OCI-M1 (cell line): ENCODE results near the gene SEMA6A.

Source experiments
- DNase-seq: peaks from one replicate; lab custom pipeline; 2025; lab: John Stamatoyannopoulos, UW

Gene SEMA6A

DNA sequence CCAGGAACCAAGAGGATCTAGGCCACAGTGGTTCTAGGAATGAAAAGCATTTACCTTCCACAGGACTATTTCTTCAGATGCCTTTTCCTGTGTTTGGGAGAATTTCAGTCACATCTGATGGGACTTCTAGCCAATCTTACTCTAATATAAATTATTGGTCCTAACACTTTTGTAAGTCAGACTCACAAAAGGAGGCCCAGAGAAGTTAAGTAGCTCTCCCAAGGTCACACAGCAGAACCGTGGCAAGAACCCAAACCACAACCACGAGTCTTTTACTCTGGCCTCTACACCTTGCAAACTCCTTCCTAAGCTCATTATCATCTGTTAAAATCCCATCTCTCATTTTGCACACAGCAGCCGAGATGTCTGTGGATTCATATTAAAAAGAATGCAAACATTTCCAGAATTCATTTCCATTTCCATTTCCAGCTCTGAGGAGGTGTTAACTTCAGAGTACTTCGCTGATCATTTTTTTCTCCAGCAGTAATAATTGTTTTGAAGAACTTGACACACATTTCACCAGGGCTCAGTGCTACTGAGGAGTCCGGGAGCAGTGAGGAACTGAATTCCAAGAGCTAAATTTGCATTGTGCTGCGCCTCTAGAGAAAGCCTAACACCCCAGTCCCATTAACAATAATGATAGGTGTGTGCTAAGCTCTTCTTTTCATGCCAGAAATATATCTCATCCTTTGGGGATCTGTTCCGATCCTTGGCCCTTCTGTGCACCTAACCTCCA is 168.1 kb downstream of the SEMA6A start:
- no peak for DNase-seq

DNA sequence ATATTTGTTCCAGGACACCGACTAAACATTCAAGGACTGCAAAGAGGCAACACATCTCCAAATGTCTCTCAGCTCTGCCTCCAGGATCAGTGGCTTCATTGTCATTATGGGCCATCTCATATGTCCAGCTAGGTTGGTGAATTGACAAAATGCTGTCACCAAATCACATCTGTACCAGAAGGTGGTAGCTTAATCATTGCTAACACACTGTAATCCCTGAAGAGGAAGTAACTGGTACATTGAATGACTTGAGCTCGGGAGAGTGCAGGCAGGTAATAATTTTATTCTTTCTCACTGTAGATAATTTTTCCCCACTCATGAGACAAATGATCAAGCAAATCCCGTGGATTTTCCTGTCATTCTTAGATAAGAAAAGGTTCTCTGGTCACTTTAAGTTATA is 169.8 kb downstream of the SEMA6A start:
- peak; percentile 10 for DNase-seq

DNA sequence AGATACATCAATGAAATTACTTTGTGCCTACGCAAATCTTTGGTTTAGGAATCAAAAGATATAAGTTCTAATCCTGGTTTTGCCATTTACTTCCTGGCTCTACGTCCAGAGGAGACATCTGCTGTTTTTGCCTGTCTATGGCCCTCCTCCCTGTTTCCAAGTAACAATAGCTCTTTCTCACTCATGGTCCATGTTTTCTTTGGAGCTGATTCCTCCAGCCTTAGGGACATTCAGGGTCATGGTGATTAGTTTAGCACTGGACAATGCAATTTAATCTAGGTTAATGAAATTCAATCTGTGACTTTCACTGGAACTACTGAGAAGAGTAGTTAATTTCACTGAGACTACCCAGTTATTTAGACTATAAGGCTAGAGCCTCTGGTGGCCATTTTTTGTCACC is 170.6 kb downstream of the SEMA6A start:
- no peak for DNase-seq

GRCh38 chr5:116402235-116402634 is 172.4 kb downstream of the SEMA6A start:
- no peak for DNase-seq

DNA sequence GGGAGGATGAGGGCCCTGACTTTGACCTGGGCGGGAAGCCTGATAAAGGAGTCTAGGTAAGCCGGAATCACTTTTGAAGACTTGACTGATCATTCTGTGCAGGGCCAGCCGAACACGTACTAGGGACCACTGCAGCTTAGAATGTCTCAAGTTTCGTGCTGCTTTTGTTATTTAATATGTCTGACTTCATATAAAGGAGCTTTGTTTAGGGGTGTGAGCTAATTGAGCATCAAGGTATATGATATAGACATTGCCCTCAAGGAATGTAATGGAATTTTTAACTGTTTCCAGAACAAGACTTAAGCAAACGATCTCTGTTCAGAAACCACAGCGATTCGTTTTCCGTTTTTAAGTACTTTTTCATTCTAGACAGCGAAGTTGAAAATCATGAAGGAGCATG is 173.0 kb downstream of the SEMA6A start:
- DNase-seq: no peak

GRCh38 chr5:116396476-116397099 is 178.0 kb downstream of the SEMA6A start:
- no peak for DNase-seq

DNA sequence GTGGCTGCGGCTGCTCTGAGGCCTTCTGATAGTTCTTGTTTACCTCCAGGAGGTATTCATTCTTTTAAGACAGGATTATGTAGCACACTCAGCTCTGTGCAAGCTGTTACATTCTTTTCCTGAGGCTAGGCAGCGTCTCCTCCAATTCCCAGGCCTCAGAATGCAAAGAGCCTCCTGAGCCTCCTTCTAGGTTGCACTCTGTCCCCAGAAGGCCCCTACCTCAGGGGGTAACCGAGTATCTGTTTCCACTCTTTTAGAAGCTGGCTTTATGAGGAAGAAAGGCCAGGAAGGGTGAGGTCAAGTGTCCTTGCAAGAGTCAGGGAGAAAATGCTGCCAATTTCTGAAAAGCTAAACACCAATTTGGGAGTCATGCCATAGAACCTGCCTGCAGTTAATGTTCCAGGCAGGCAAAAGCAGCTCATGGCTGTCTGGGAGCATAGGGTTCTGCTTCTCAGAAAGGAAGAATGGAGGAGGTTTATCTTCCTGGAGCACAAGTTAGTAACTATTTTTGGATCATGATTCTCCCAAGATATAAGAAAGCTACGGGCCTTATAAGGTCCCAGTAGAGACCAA is 178.9 kb downstream of the SEMA6A start:
- no peak for DNase-seq

- DNase-seq: no peak
Measured at GRCh38 chr5:116395226-116395625, 179.4 kb downstream of the SEMA6A start.

GRCh38 chr5:116394186-116394867 is 180.3 kb downstream of the SEMA6A start:
- DNase-seq: no peak
